Keratinocyte (primary cell): ENCODE results near the gene RIPOR2. TPM values are rescaled to one million over a fixed set of nuclear protein-coding genes. Genes with fewer than 3 reads are reported as not detected.
"Not testable (repeated sequence)": the region's sequence is repeated elsewhere in the genome, so short reads cannot be mapped to it uniquely, and the experiment has no call there.

Experiments
- DNase-seq: peaks from one replicate; pipeline ENCODE4 v3.0.0-alpha.2; 2011; ENCODE audit warnings: low read depth, missing footprints, low spot score
- FAIRE-seq: peaks from 2 replicates; lab custom pipeline; 2011; peaks lifted over from hg19 to GRCh38; lab: Jason Lieb, UNC
- H2AFZ ChIP-seq: 2 replicates; pipeline ENCODE4 v1.6.0; 2012; ENCODE audit warnings: low read length, control low read depth, inconsistent platforms; ENCODE audit not compliant: control insufficient read depth
- H3K27ac ChIP-seq: 2 replicates; pipeline ENCODE4 v1.5.1; 2011; ENCODE audit warnings: low read length; ENCODE audit not compliant: control insufficient read depth, insufficient read depth
- H3K27me3 ChIP-seq: 3 replicates; pipeline ENCODE4 v1.6.0; 2011; ENCODE audit warnings: low read length; ENCODE audit not compliant: control insufficient read depth, insufficient read depth; ENCODE audit errors: extremely low read depth
- H3K36me3 ChIP-seq, 2 experiments: 2 replicates in 1 of 2; 3 replicates in 1 of 2; pipeline ENCODE4 v1.5.1; 2011; ENCODE audit warnings: low read length in 2 of 2, mild to moderate bottlenecking in 1 of 2; ENCODE audit not compliant: control insufficient read depth in 2 of 2, insufficient read depth in 2 of 2; ENCODE audit errors: extremely low read depth in 1 of 2
- H3K4me1 ChIP-seq: 3 replicates; pipeline ENCODE4 v1.5.1; 2011; ENCODE audit warnings: low read length; ENCODE audit not compliant: control insufficient read depth, insufficient read depth; ENCODE audit errors: extremely low read depth
- H3K4me2 ChIP-seq: 3 replicates; pipeline ENCODE4 v1.6.0; 2011; ENCODE audit warnings: low read depth, low read length; ENCODE audit not compliant: control insufficient read depth, insufficient read depth; ENCODE audit errors: extremely low read depth
- H3K4me3 ChIP-seq, 3 experiments: fragments of 200-600 bp in 1 of 3; sonication (generic) in 1 of 3; 2 replicates in 2 of 3; 3 replicates in 1 of 3; pipeline ENCODE4 v1.5.1; 2011 to 2016; ENCODE audit warnings: low read length in 3 of 3, mild to moderate bottlenecking in 3 of 3, control low read depth in 2 of 3, inconsistent platforms in 1 of 3, low read depth in 1 of 3, mixed read lengths in 1 of 3, mixed run types in 1 of 3, moderate library complexity in 1 of 3; ENCODE audit not compliant: control insufficient read depth in 2 of 3, insufficient read depth in 2 of 3; ENCODE audit errors: extremely low read depth in 1 of 3
- H3K79me2 ChIP-seq: 2 replicates; pipeline ENCODE4 v1.6.0; 2012; ENCODE audit warnings: low read length; ENCODE audit not compliant: control insufficient read depth, insufficient read depth
- H3K9ac ChIP-seq: 3 replicates; pipeline ENCODE4 v1.6.0; 2011; ENCODE audit warnings: low read length; ENCODE audit not compliant: control insufficient read depth, insufficient read depth; ENCODE audit errors: extremely low read depth
- H3K9me1 ChIP-seq: 3 replicates; pipeline ENCODE4 v1.6.0; 2011; ENCODE audit warnings: low read length; ENCODE audit not compliant: control insufficient read depth, insufficient read depth; ENCODE audit errors: extremely low read depth
- H3K9me3 ChIP-seq: 2 replicates; pipeline ENCODE4 v1.5.1; 2012; ENCODE audit warnings: low read depth, low read length; ENCODE audit not compliant: control insufficient read depth
- H4K20me1 ChIP-seq: 3 replicates; pipeline ENCODE4 v1.6.0; 2011; ENCODE audit warnings: low read length; ENCODE audit not compliant: control insufficient read depth, insufficient read depth; ENCODE audit errors: extremely low read depth
- EZH2 ChIP-seq: IDR thresholded peaks from one replicate; pipeline ENCODE4 v1.6.1; 2012; ENCODE audit warnings: inconsistent platforms, mild to moderate bottlenecking, low read length, moderate library complexity
- dilution Hi-C: fragments of 300-500 bp; cut with MboI; formaldehyde crosslinking; loops from one replicate; pipeline ENCODE4 v1.7.0; 2020; ENCODE audit warnings: low sequenced_read_pairs; ENCODE audit not compliant: extremely low pct_ligation_motif_present
- polyA plus RNA-seq, 5 experiments: library from polyadenylated mRNA; depleted of rRNA in 3 of 5; stranded (reverse) in 3 of 5; stranded (forward) in 1 of 5; unstranded in 1 of 5; fragments of >200 nt; gene quantifications; 1 replicate in 1 of 5; 2 replicates in 3 of 5; 3 replicates in 1 of 5; pipeline versions ENCODE4 v1.2.1 to v1.2.3, GENCODE V29; 2011 to 2012; ENCODE audit warnings: missing spikeins in 2 of 5, low read depth in 1 of 5, low replicate concordance in 1 of 5
- TF ChIP-seq, protein P1 (sequence below), 3 experiments: IDR thresholded peaks in 1 of 3; conservative IDR thresholded peaks in 1 of 3; optimal IDR thresholded peaks in 1 of 3; 2 replicates in 2 of 3; 3 replicates in 1 of 3; pipeline versions ENCODE3 to v1.5.1; 2011; ENCODE audit warnings: low read length in 3 of 3, mild to moderate bottlenecking in 3 of 3, moderate library complexity in 2 of 3, control low read depth in 1 of 3, inconsistent platforms in 1 of 3; ENCODE audit not compliant: insufficient read depth in 2 of 3; ENCODE audit errors: extremely low read depth in 1 of 3

The RIPOR2 gene
- polyA plus RNA-seq, 1 donor (not counting 4 experiments of a cell fraction or from before 2014, with no cell fraction given): 0.07 TPM

DNA sequence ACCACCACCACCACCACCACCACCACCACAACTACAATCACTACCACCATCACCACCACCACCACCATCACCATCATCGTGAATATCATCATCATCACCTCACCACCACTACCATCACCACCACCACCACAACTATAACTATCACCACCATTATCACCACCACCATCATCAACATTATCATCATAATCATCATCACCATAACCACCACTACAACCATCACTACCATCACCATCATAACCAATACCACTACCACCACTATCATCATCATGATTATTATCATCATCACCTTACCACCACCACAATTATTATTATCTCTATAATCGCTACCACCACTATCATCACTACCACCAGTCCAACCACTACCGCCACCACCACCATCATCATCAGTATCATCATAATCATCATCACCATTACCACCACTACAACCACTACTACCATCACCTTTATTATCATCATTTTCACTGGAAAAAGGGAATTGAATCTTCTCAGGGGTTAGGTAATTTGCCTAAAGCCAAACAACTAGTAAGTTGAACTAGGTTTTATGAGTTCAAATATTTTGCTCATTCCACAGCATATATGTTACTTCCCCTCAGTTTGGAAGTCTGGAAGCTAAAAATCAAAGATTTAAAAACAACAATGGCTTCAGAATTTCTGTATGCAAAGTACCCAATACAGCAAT, 8.3 kb downstream of the RIPOR2 start:
- no peak for TF ChIP-seq EZH2
- TF ChIP-seq, protein P1, sequence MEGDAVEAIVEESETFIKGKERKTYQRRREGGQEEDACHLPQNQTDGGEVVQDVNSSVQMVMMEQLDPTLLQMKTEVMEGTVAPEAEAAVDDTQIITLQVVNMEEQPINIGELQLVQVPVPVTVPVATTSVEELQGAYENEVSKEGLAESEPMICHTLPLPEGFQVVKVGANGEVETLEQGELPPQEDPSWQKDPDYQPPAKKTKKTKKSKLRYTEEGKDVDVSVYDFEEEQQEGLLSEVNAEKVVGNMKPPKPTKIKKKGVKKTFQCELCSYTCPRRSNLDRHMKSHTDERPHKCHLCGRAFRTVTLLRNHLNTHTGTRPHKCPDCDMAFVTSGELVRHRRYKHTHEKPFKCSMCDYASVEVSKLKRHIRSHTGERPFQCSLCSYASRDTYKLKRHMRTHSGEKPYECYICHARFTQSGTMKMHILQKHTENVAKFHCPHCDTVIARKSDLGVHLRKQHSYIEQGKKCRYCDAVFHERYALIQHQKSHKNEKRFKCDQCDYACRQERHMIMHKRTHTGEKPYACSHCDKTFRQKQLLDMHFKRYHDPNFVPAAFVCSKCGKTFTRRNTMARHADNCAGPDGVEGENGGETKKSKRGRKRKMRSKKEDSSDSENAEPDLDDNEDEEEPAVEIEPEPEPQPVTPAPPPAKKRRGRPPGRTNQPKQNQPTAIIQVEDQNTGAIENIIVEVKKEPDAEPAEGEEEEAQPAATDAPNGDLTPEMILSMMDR (optimal IDR thresholded peaks at IDR 0.05 in 1 of 3, IDR thresholded peaks at IDR 0.05 in 1 of 3, conservative IDR thresholded peaks at IDR 0.05 in 1 of 3; ENCODE audit: extremely low read depth in 1 of 3, insufficient read depth in 2 of 3, low read length in 3 of 3): no peak
- Histone ChIP-seq H3K4me3 (no peak overlapping the region), H3K4me1 (peaks cover 4% of the 10 kb centered on the region), H3K9ac (no peak overlapping the region), H4K20me1 (no peaks in the 10 kb centered on the region), H3K27ac (no peak overlapping the region), H3K4me2 (no peak overlapping the region), H3K79me2 (no peaks in the 10 kb centered on the region), H3K36me3 (no peaks in the 10 kb centered on the region), H3K9me1 (no peaks in the 10 kb centered on the region), H2AFZ (no peak overlapping the region), H3K9me3 (no peaks in the 10 kb centered on the region), H3K27me3 (no peaks in the 10 kb centered on the region)
- dilution Hi-C loops: no loop called here
- FAIRE-seq (no peak), DNase-seq (no peak)

DNA sequence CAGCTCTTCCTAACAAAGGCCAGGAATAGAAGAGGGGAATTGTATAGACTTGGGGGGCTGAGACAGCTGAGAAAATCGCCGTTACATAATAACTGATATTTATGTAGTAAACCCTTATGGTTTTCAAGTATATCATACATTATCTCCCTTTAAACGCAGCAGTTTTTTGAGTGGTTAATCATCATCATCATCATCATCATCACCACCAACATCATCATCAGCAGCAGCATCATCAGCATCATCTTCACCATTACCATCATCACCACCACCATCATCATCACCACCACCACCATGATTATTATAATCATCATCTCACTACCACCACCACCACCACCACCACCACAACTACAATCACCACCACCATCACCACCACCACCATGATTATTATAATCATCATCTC, 9.1 kb downstream of the RIPOR2 start:
- H3K4me3 ChIP-seq, H3K4me2 ChIP-seq, H3K79me2 ChIP-seq, H3K27ac ChIP-seq, H3K9me1 ChIP-seq, FAIRE-seq, H4K20me1 ChIP-seq, H3K27me3 ChIP-seq, dilution Hi-C loops, H3K36me3 ChIP-seq, H2AFZ ChIP-seq, H3K4me1 ChIP-seq, DNase-seq, H3K9ac ChIP-seq, H3K9me3 ChIP-seq: not testable (repeated sequence)

DNA sequence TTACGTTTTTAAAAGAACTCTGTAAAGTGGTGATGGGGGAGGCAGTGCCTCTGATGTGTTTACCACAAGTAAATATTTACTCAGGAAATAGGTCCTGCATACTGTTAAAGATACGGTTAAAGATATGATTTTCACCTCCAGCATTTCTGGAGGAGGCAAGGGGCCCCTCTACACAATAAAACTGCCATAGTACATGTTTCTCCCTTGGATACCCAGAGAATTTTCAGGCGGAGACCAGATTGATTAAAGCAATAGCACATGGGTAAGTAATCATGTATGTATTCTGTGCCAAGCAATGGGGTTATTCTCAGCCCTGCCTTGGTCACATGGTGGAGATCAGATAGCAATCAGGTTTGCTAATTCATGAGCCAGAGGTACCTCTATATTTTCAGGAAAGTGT, 9.6 kb downstream of the RIPOR2 start:
- no peak for FAIRE-seq
- dilution Hi-C loops: no loop called here
- no peak for TF ChIP-seq EZH2
- TF ChIP-seq, protein P1 (optimal IDR thresholded peaks at IDR 0.05 in 1 of 3, IDR thresholded peaks at IDR 0.05 in 1 of 3, conservative IDR thresholded peaks at IDR 0.05 in 1 of 3; ENCODE audit: extremely low read depth in 1 of 3, insufficient read depth in 2 of 3, low read length in 3 of 3): no peak
- Histone ChIP-seq H3K9ac (no peak overlapping the region), H3K9me1 (no peaks in the 10 kb centered on the region), H3K9me3 (no peaks in the 10 kb centered on the region), H4K20me1 (no peaks in the 10 kb centered on the region), H3K79me2 (no peaks in the 10 kb centered on the region), H2AFZ (no peak overlapping the region), H3K4me1 (no peaks in the 10 kb centered on the region), H3K4me3 (no peak overlapping the region), H3K4me2 (no peak overlapping the region), H3K36me3 (no peaks in the 10 kb centered on the region), H3K27ac (no peak overlapping the region), H3K27me3 (no peaks in the 10 kb centered on the region)
- DNase-seq: no peak
